Small intestine (tissue), 7 donors: ENCODE results near the gene IQCH. TPM values are rescaled to one million over a fixed set of nuclear protein-coding genes. Genes with fewer than 3 reads are reported as not detected.

Experiments used
- DNase-seq, 2 donors: peaks; one replicate each; pipeline versions ENCODE4 v3.0.0 to v3.0.0-alpha.2; 2013
- FAIRE-seq: peaks from 2 replicates; lab custom pipeline; 2012; peaks lifted over from hg19 to GRCh38; lab: Jason Lieb, UNC
- H3K27ac ChIP-seq, 3 donors: one replicate each; pipeline ENCODE4 v1.5.1; 2013; ENCODE audit warnings: low read length in 2 of 3, mild to moderate bottlenecking in 2 of 3, control low read depth in 1 of 3, inconsistent platforms in 1 of 3, low read depth in 1 of 3, moderate library complexity in 1 of 3
- H3K27me3 ChIP-seq, 3 donors: one replicate each; pipeline ENCODE4 v1.6.1; 2013; ENCODE audit warnings: low read length in 3 of 3, inconsistent platforms in 1 of 3; ENCODE audit not compliant: control insufficient read depth in 3 of 3, insufficient read depth in 3 of 3
- H3K36me3 ChIP-seq, 3 donors: one replicate each; pipeline ENCODE4 v1.6.1; 2013; ENCODE audit warnings: low read length in 3 of 3, inconsistent platforms in 1 of 3, low read depth in 1 of 3, mild to moderate bottlenecking in 1 of 3, moderate library complexity in 1 of 3; ENCODE audit not compliant: control insufficient read depth in 3 of 3, insufficient read depth in 2 of 3
- H3K4me1 ChIP-seq, 3 donors: one replicate each; pipeline ENCODE4 v1.6.1; 2013; ENCODE audit warnings: low read length in 2 of 3, inconsistent platforms in 1 of 3, low read depth in 1 of 3, mild to moderate bottlenecking in 1 of 3, moderate library complexity in 1 of 3; ENCODE audit not compliant: control insufficient read depth in 3 of 3, insufficient read depth in 2 of 3
- H3K4me3 ChIP-seq, 3 donors: one replicate each; pipeline ENCODE4 v1.5.1; 2013; ENCODE audit warnings: low read length in 3 of 3, control low read depth in 1 of 3, inconsistent platforms in 1 of 3, low read depth in 1 of 3, mild to moderate bottlenecking in 1 of 3, moderate library complexity in 1 of 3
- H3K9me3 ChIP-seq, 2 donors: one replicate each; pipeline ENCODE4 v1.6.1; 2013; ENCODE audit warnings: low read depth in 1 of 2, low read length in 1 of 2; ENCODE audit not compliant: control insufficient read depth in 2 of 2, insufficient read depth in 1 of 2
- WGBS, 3 donors: extraction: QIAGEN DNeasy Blood & Tissue Kit; methylation state at CpG; one replicate each; pipeline ENCODE4 v1.1.7; 2013; 5-methylcytosine and 5-hydroxymethylcytosine counted together
- polyA plus RNA-seq, 4 donors: library from polyadenylated mRNA; stranded (reverse) in 3 of 4; unstranded in 1 of 4; fragments of 200-250 nt in 3 of 4; fragments of 120-200 nt in 1 of 4; gene quantifications; one replicate each; pipeline versions ENCODE4 v1.2.1 to v1.2.3, GENCODE V29; 2013
- donor health status: healthy with polysubstance abuse.
- donor health status: control.
- donor health status: control.
- donor health status: Bipolar disorder and iron deficiency.
- donor health status: healthy.

The IQCH gene
- polyA plus RNA-seq, 4 donors, result 0.27 to 0.72 (median 0.36) TPM; not detected in 1

DNA sequence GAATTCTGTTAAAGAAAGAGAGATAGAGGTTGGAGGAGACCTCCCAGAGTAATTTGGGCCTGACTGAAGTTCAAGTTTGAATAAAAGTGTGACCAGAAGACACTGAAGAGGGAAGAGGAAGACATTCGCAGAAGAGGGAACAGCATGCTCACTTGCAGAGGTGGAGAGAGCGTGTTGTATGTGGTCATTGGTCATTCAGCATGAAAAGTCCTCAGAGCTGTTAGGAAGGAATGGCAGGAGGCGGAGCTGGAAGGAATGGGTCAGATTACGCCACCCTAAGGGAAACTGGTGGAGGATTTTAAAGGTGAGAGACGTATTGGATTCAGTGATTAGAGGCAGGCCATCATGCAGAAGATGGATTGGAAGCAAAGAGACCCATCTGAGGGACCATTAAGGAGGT lies 41.6 kb downstream of the IQCH start:
- Histone ChIP-seq H3K36me3 (no peaks in the 10 kb centered on the region), H3K9me3 (no peaks in the 10 kb centered on the region), H3K27me3 (no peaks in the 10 kb centered on the region), H3K4me1 (no peaks in the 10 kb centered on the region), H3K4me3 (no peak overlapping the region), H3K27ac (no peak overlapping the region)
- WGBS, 3 donors, result 90 to 98% (median 93%) methylated on average over 5 of the region's 5 CpGs
- FAIRE-seq, result no peak
- no peak for DNase-seq

DNA sequence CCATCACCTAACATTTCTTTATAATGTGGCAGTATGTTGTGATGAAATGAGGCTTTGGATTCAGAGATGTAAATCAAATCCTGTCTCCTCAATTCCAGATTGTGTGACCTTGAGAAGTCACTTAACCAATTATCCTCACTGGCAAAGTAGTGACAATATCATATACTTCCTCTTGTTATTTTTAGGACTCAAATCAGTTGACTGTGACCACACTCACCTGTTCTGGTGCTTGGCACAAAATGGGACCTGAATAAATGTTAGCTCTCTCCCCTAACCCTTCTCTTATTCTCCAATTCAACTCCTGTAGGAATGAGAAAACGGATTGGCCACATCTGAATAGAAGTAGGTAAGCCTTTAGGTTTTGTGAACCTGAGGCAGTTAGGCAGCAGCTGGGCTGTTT lies 42.1 kb downstream of the IQCH start:
- Histone ChIP-seq H3K36me3 (no peaks in the 10 kb centered on the region), H3K27me3 (no peaks in the 10 kb centered on the region), H3K4me3 (no peak overlapping the region), H3K27ac (no peak overlapping the region), H3K9me3 (no peaks in the 10 kb centered on the region), H3K4me1 (no peaks in the 10 kb centered on the region)
- DNase-seq (no peak), FAIRE-seq (no peak)
- 75 to 86% (median 85%) methylated on average over 1 of the region's 1 CpG for WGBS, 3 donors

DNA sequence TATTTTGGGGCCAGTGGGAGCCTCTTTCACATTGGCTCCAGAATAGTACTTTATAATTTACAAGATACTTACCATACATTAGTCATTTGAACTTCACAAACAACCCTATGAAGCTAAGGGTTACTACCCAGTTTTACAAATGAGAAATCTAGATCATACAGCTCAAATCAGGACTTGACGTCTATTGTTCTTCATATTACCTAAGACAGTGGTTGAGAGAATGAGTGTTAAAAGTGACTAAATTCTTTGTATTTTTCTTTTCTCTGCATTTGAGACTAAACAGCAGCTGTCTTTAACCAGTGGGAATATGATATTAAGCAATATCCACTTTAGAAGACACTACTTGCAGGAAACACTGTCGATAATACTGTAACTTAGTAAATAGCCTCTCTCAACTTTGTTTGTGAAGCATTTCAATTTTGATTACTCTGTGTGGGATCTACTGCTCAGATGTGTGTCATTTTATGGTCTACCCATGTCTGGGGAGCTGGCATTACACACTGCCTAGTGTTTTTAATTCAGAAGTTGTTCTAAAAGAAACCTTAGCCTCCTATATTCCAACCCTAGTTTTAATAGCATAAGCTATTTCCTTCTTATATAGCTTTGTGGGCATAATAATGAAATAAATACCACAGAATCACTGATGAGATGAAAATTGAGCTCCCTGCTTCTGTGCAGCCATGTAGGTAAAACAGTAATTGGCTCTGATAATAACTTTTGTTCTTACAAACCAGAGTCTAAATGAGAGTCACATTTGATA lies 45.9 kb downstream of the IQCH start:
- DNase-seq (no peak), FAIRE-seq (no peak)
- Histone ChIP-seq H3K27ac (no peak overlapping the region), H3K4me3 (no peak overlapping the region), H3K9me3 (no peaks in the 10 kb centered on the region), H3K27me3 (no peaks in the 10 kb centered on the region), H3K4me1 (no peaks in the 10 kb centered on the region), H3K36me3 (no peaks in the 10 kb centered on the region)
- 73 to 83% (median 75%) methylated on average over 2 of the region's 2 CpGs for WGBS, 3 donors

DNA sequence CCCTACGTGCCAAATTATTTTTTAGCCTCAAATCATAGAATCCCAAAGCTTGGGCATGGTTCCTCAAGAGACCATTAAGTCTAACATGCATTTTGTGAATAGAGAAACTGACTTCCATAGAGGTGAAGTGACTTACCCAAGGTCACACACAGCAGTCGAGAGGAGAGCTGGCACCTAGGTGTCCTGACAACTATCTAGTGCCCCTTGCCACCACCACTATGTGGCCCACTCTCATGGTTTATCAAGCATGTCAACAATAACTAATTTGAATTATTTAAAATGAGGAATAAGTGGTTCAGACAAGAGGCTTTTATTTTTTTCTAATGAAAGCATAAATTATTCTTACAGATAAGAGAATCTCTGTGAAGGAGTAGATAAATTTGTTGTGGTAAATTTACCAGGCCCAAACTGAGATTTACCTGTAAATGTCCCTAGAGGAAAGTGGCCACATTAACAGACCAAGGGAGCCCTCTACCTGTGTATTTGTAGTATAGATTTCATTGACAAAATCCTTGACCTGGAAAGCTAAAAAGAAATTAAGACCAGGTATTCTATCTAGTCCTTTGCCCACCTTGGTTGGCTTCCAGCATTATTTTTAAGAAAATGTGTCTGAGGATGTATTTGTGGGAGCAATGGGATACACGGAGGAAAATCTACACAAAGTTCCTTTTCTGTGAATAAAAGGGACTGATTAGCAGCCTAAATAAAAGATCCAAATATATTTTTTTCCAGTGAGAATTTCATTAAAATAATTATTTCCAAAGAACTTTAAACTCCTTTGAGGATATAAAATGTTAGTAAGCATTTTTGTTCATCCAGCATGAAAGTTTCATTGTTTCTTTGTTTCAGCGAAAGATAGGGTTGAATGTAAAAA lies 49.1 kb downstream of the IQCH start:
- FAIRE-seq (no peak), DNase-seq (peak; percentile 52 to 56)
- no peaks in the 10 kb centered on the region for H3K4me1 ChIP-seq
- H3K36me3 ChIP-seq, result no peaks in the 10 kb centered on the region
- no peak overlapping the region for H3K4me3 ChIP-seq
- H3K27ac ChIP-seq, result no peak overlapping the region
- no peaks in the 10 kb centered on the region for H3K27me3 ChIP-seq
- H3K9me3 ChIP-seq, result no peaks in the 10 kb centered on the region
- 54 to 69% (median 59%) methylated on average over 4 of the region's 4 CpGs for WGBS, 3 donors

DNA sequence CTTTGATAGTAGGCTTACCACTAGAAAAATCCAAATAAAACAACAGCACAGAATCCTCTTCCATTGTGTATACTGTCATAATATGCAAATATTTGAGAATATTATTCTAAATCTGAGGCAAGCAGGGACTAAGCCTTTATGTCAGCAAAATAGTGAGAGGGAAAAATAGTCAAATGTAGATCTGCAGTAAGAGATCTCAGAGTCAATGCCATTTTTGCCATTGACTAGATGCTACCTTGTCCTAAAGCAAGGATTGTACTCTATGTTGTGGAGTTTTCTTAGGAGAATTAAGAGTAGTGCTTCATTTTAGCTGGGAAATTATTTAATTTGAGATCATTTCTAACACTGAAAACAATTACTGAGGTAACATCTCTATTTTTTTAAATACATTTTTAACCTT lies 50.2 kb downstream of the IQCH start:
- no peak for FAIRE-seq
- no peak overlapping the region for H3K27ac ChIP-seq
- DNase-seq, result no peak
- H3K27me3 ChIP-seq, result no peaks in the 10 kb centered on the region
- H3K4me1 ChIP-seq, result no peaks in the 10 kb centered on the region
- no peak overlapping the region for H3K4me3 ChIP-seq
- H3K9me3 ChIP-seq, result no peaks in the 10 kb centered on the region
- no peaks in the 10 kb centered on the region for H3K36me3 ChIP-seq

DNA sequence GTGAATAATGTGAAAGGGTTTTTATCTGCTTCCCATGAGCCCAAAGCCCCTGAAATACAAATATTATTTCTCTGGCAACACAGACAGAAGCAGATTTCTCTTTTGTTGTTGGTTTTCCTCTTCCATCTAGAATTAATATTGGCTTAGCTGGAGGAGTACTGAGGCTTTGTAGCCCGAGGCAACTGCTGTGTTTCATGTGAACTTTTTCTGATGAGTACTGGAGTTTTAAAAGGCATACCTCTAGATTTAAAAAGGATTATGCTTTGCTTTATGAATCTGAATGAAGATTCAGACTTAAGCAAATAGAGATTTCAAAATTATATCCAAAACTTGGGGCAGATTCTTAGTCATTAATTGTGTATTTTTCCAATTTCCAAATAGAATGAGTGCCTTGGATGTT lies 50.9 kb downstream of the IQCH start:
- H3K27ac ChIP-seq, result no peak overlapping the region
- H3K9me3 ChIP-seq, result no peaks in the 10 kb centered on the region
- 37 to 87% (median 52%) methylated on average over 1 of the region's 1 CpG for WGBS, 3 donors
- no peak for DNase-seq
- FAIRE-seq, result no peak
- no peaks in the 10 kb centered on the region for H3K36me3 ChIP-seq
- no peak overlapping the region for H3K4me3 ChIP-seq
- no peaks in the 10 kb centered on the region for H3K27me3 ChIP-seq
- no peaks in the 10 kb centered on the region for H3K4me1 ChIP-seq

DNA sequence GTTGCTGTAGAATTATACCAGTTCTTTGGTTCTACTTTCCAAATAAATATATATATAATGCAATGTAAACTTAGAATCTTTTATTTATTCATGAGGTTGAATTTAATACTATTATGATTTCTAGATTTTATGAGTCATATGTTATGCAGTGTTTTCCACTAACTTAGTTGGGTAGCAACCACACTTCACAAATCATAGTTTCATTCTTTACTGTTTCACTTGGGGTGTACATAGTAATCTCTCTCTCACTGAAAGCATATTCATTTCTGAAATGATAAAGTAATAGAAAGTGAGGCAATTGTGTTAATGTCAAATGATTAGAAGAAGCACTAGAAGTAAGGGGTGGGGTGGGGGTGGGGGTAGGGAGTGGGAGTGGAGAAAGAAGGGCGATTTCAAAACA lies 52.6 kb downstream of the IQCH start:
- no peaks in the 10 kb centered on the region for H3K27me3 ChIP-seq
- WGBS, 3 donors, result 43 to 72% (median 56%) methylated on average over 1 of the region's 1 CpG
- H3K9me3 ChIP-seq, result no peaks in the 10 kb centered on the region
- H3K27ac ChIP-seq, result no peak overlapping the region
- DNase-seq (no peak), FAIRE-seq (no peak)
- H3K36me3 ChIP-seq, result no peaks in the 10 kb centered on the region
- H3K4me3 ChIP-seq, result no peak overlapping the region
- no peaks in the 10 kb centered on the region for H3K4me1 ChIP-seq

DNA sequence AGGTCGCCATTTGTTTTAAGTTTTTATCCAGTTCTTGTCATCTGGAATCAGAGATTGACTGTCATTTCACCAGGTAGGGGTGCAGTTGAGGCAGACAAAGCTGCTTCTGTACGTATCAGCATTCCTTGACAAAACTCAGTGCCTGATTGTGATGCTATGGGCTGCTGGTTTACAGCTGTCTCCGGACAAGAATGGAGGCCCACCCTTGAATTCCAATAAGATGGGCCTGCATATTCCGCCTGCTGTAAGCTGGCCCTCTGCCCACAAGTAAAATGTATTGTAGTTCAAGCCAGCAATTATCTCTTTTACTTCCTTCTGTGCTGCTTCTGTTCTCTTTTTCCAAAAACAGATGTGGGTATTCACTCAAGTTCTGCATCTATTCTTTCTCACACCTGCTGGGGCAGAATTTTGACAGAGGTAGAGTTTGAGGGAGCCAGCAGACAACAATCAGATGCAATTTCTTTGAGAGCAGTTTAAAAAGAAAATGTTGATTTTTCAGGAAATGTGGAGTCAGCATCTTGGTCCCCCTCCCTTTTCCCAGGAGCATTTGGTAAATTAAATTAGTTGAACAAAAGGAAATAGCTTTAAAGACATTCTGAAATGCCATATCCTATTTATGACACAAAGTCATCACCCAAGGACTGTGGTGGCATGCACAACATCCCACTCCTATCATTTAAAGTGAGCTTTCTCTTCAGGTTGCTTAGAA lies 53.5 kb downstream of the IQCH start:
- H3K36me3 ChIP-seq, result no peaks in the 10 kb centered on the region
- DNase-seq (no peak), FAIRE-seq (no peak)
- H3K27me3 ChIP-seq, result no peaks in the 10 kb centered on the region
- H3K9me3 ChIP-seq, result no peaks in the 10 kb centered on the region
- no peak overlapping the region for H3K4me3 ChIP-seq
- 65 to 74% (median 70%) methylated on average over 4 of the region's 4 CpGs for WGBS, 3 donors
- no peaks in the 10 kb centered on the region for H3K4me1 ChIP-seq
- no peak overlapping the region for H3K27ac ChIP-seq
